ENCODE measurements around the gene ZNF804A.

ZNF804A gene

DNA sequence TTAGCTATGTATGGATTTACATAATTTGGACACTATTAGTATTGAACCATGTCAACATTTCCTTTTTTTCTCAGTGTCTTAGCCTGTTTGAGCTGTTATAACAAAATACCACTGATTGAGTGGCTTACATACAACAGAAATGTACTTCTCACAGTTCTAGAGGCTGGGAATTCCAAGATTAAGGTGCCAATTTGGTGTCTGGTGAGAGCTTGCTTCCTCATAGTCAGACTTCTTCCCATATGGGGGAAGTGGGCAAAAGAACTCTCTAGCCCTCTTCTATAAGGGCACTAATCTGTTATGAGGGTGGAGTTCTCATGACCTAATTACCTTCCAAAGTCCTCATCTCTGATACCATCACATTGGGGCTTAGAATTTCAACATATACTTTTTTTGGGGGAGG is 12.6 kb downstream of the ZNF804A start:
- no peak for DNase-seq (ENCODE audit: low spot score)

DNA sequence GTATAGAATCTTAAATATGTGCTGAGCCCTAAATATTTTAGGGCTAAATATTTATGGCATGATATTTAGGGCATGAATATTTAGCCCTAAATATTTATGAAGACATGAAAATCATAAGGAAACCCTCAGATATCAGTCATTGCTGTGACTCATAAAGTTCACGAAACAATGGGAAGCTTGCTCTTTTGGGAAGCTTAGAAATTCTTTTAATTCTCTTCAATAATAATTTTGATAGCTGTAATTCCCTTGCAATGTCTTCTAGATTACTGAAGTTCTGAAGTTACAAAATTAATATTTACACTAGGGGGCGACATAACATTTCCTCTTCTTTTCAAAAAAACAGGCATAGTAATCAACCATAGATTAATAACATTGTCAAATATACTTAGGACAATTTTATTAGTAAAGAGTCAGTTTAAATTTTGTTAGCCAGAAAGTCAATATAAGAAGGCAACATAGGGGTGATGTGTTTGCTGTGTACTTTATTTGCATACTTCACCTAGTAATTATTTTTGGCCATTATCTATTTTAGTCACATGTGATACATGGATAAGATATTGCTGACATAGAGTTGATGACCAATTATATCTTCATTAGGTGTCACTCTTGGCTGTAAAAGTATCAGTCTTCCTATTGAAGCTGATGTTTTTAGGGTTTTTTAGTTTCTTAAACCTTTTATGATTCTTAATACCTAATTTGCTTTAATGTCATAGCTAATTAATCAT is 13.2 kb downstream of the ZNF804A start:
- no peak for DNase-seq (ENCODE audit: low spot score)

- DNase-seq (ENCODE audit: low spot score) = no peak
Measured at GRCh38 chr2:184620367-184620766, 22.0 kb downstream of the ZNF804A start.

DNA sequence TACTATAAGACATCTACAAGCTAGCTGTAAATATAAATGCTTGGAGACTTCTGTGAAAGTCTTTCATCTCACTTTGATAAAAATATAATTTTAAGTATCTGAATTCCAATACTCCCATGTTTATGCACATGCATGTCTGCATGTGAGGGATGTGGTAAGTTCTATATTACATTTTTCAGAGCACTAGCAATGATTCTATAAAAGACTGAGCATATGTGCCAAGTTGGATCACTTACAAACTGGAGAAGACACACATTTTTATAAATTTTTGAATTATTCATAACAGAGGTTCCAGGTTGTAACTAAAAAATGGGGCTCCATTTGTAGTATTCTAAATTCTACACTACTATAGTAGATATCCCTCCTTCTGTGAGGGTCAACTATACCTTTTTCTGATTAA is 26.0 kb downstream of the ZNF804A start:
- no peak for DNase-seq (ENCODE audit: low spot score)

- DNase-seq (ENCODE audit: low spot score) = no peak
Measured at GRCh38 chr2:184628051-184628450, 29.7 kb downstream of the ZNF804A start.

DNA sequence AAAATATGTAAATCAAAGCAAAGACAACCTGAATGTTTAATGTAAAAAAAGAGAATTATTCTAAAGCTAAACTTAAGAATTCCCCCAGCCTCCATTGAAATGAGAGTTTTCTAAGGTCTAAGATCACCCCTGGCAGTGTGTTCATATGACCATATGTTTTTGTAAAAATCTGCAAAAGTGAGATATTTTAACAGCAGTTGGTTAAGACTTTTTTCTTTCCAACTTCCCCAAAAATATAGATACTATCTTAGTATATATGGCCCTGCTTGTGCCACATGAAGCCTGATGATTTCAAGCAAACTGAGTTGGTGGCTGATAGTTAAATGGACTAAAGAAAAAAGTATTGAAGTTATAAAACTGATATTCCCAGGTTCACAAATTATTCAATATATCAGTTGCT is 35.4 kb downstream of the ZNF804A start:
- DNase-seq (ENCODE audit: low spot score) = no peak

DNA sequence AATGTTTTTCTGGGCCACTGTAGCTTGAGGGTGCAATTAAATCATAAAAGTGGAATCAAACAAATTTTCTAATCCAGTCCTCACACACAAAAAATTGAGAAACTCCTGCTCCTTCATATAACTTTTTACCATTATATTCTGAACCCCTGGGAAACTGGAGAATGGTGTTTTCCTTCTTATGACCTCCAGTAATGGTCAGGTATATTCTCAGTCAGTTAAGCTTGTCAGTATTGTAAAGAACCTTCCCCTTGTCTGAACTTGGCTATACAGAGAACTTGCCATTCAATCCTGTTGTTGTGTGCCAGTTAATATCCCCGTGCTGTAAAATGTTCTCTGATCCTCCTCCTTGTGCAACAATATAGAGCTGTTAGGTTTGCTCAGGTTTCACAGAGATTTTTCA is 39.5 kb downstream of the ZNF804A start:
- DNase-seq (ENCODE audit: low spot score) = no peak

GRCh38 chr2:184644685-184645084 is 46.4 kb downstream of the ZNF804A start:
- DNase-seq (ENCODE audit: low spot score) = no peak

- DNase-seq (ENCODE audit: low spot score) = no peak
Measured at GRCh38 chr2:184646177-184646576, 47.8 kb downstream of the ZNF804A start.

GRCh38 chr2:184646593-184646992 is 48.3 kb downstream of the ZNF804A start:
- DNase-seq (ENCODE audit: low spot score) = no peak

DNA sequence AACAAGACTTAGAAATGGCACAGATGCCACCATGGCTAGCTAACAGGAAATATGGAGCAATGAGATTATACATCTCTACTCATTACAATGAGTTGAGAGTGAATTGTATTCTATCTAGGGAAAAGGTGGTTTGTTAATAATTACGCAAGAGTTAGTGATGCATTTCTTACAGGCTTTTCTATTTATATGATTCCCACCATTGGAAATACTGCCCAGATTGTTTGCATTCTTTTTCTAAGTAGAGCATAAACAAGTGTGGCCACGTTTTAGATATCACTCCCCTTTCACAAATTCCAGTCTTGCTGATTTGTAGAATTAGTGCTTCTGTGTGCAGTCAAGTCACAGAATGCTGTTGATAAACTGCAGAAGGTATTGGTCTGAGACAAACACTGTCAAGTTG is 56.6 kb downstream of the ZNF804A start:
- no peak for DNase-seq (ENCODE audit: low spot score)

DNA sequence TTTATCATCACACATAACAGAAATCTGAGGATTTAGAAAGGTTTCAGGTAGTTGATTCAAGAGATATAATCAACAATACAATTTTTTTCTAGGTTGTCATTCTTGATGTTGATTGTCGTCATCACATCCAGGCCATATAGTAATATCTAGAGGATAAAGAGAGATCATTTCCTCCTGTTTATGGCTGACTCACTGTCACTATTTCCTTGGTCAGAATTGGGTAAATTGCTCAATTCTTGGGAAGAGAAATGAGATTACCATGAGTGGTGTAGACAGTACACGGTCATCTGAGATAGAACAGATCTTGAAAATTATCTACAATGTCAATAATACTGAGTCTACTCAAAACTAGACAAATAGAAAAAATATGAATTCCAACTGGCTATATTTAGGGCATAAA is 78.8 kb downstream of the ZNF804A start:
- no peak for DNase-seq (ENCODE audit: low spot score)

GRCh38 chr2:184679219-184680018 is 81.1 kb downstream of the ZNF804A start:
- DNase-seq (ENCODE audit: low spot score) = no peak

DNA sequence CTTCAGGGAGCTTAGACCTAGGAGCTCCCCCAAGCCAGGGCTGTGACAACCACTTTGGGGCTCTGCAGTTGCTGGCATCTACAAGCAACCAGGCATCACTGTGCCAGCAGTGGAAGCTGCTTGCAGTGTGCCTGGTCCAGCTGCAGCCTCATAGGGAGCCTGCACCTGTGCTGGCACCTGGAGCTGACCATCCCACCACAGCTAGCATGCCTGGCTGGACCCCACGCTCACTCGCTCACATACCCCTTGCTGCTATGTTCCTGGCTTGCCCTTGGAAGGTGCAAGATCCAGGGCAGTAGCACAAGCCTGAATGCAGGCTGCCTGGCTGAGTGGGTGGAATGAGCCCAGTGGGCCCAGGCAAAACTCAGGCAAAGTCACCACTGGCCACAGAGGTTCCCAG is 82.5 kb downstream of the ZNF804A start:
- DNase-seq (ENCODE audit: low spot score) = no peak

GRCh38 chr2:184681642-184682321 is 83.5 kb downstream of the ZNF804A start:
- DNase-seq (ENCODE audit: low spot score) = no peak

DNA sequence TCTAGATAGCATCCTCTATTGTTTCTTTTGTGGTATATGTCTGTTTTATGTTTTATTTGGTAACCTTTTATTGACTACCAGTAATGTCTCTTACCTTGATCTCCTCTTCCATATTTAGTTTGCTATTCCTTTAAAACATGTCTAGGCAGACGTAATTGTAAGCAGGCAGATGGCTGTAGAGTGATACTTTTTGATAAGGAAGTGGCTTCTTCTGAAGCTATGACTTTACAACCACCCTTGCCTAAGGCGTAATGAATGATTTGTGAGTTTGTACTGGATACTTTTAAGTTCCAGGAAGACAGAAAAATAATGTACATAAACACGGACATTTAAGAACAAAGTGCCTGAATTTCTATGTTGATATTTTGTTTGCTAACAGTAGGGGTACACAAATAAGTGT is 85.6 kb downstream of the ZNF804A start:
- DNase-seq (ENCODE audit: low spot score) = no peak

- no peak for DNase-seq (ENCODE audit: low spot score)
Measured at GRCh38 chr2:184685999-184686841, 87.9 kb downstream of the ZNF804A start.

DNA sequence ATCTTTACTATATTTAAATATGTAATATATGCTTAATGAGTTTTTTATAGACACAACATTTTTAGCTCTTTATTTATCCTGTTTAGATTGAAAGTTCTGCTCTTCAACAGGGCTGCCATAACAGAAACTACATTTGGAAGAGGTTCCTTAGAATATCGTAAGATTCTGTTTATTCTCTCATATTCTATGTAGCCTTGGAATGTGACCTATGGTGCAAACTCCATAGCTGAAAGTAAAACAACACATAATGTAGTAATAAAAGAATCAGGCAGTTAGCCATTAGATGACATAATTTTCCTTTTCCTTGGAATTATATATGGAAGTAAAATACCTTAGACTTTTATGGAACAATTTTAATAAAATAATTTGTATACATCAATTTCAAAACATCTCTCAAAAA is 91.3 kb downstream of the ZNF804A start:
- no peak for DNase-seq (ENCODE audit: low spot score)

- DNase-seq (ENCODE audit: low spot score) = no peak
Measured at GRCh38 chr2:184692141-184692734, 93.9 kb downstream of the ZNF804A start.

- no peak for DNase-seq (ENCODE audit: low spot score)
Measured at GRCh38 chr2:184696644-184697043, 98.3 kb downstream of the ZNF804A start.

DNA sequence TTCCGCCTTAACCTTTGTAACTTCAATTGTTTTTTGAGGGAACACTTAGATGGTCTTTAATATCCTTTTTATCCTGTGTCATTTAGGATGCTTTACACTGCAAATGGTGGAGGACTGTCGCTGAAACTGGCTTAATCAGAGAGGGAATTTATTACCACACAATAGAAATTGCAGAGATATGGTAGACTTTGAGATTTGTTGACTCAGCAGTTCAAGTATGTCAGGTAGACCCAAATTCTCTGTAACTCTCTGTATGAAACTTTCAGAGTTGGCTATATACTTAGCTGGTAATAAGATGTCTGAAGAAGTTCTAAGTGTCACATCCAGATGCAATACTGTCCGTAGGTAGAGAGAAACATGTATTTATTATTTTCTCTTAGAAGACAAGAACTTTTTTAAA is 100.1 kb downstream of the ZNF804A start:
- DNase-seq (ENCODE audit: low spot score) = no peak

DNA sequence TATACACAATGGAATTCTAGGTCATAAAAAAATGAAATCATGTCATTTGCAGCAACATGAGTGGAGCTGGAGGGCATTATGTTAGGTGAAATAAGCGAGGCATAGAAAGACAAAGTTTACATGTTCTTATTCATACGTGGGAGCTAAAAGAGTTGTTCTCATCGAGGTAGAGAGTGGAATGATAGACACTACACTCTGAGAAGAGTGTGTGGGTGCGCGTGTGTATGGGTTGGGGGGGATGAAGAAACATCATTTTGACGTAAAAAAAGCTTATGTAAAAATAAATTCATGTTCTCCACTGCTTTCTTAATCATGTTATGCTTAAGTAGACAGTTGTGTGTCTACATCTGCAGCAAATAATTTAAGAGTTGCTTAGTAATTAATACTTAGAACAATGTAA is 123.6 kb downstream of the ZNF804A start:
- DNase-seq (ENCODE audit: low spot score) = no peak

All from SW480 (cell line).